Motor neuron (in vitro differentiated cells): ENCODE data around the gene SCD5. TPM values are rescaled to one million over a fixed set of nuclear protein-coding genes. Genes with fewer than 3 reads are reported as not detected.
"Not testable (repeated sequence)": the region's sequence is repeated elsewhere in the genome, so short reads cannot be mapped to it uniquely, and the experiment has no call there.

Experiments
- ATAC-seq, 8 experiments: fragments of 200-7000 bp; cut with Tn5 transposase; replicated peaks in 6 of 8; 2 replicates each; pipeline ENCODE4 v1.8.0; 2021; ENCODE audit warnings: mild to moderate bottlenecking in 8 of 8, moderate library complexity in 8 of 8
- H3K27ac ChIP-seq, 2 donors: fragments of 250-450 bp; sonication (Bioruptor Pico); 2 replicates each; pipeline ENCODE4 v1.9.0; 2021; ENCODE audit warnings: antibody characterized with exemption in 2 of 2, mild to moderate bottlenecking in 2 of 2, moderate library complexity in 1 of 2
- H3K4me1 ChIP-seq, 2 donors: fragments of 250-450 bp; sonication (Bioruptor Pico); replicated peaks in 1 of 2; 2 replicates each; pipeline ENCODE4 v1.6.1; 2021; ENCODE audit warnings: antibody characterized with exemption in 2 of 2, mild to moderate bottlenecking in 2 of 2, moderate library complexity in 1 of 2
- H3K4me3 ChIP-seq, 5 donors: fragments of 250-450 bp; sonication (Bioruptor Pico); 2 replicates each; pipeline ENCODE4 v1.9.0; 2021; ENCODE audit warnings: antibody characterized with exemption in 5 of 5, mild to moderate bottlenecking in 5 of 5, moderate library complexity in 4 of 5
- WGBS, 10 experiments: fragments of 450-650 bp; shearing (Covaris generic); methylation state at CpG; one replicate each; pipeline ENCODE4 v1.0.0; 2022; 5-methylcytosine and 5-hydroxymethylcytosine counted together
- in situ Hi-C, 9 experiments: fragments of 400-800 bp; cut with MboI; loops; one replicate each; pipeline ENCODE4 v1.15.0; 2021; ENCODE audit warnings: low sequenced_read_pairs in 9 of 9, low pct_unique_long_range_greater_than_20kb in 2 of 9; ENCODE audit not compliant: unreplicated experiment in 9 of 9
- total RNA-seq, 8 experiments: library from RNA; unstranded; fragments of 300-600 nt; gene quantifications; 2 replicates each; pipeline versions ENCODE4 v1.2.3 to v1.2.4, GENCODE V29; 2022

The SCD5 gene
- total RNA-seq: 100 to 1,000 TPM in 1 of 8 experiments, 10 to 100 TPM in 4, 1 to 10 TPM in 3; 1.4 to 127 (median 53.0) TPM

GRCh38 chr4:82798168-82799005 is at the start of gene SCD5:
TSS of gene SCD5 (minus strand) at chr4:82798796. CDS start at chr4:82798537, 259 bp downstream.
- in situ Hi-C loops: no loop called here
- peaks cover 18 to 25% of the 10 kb centered on the region in 2 donors for H3K4me1 ChIP-seq
- H3K4me3 ChIP-seq: peak within 1 kb of the TSS; percentile 67 to 93 (median 86)
- ATAC-seq: peak; percentile 79 to 89 (median 86)
- WGBS, 10 experiments: 0% methylated on average over 11 of the region's 94 CpGs; no CpG with 5 or more reads in 9 of the 10 experiments
- peak within 1 kb of the TSS in 1 of 2 donors; percentile 18 for H3K27ac ChIP-seq

- in situ Hi-C loops: no loop called here
- H3K4me1 ChIP-seq: no peaks in the 10 kb centered on the region
- no peak overlapping the region for H3K4me3 ChIP-seq
- no peak overlapping the region for H3K27ac ChIP-seq
- peak in 3 of 8 experiments; percentile 13 to 38 (median 23) for ATAC-seq
Observed at GRCh38 chr4:82842593-82842992, 44.0 kb upstream of the SCD5 start.

DNA sequence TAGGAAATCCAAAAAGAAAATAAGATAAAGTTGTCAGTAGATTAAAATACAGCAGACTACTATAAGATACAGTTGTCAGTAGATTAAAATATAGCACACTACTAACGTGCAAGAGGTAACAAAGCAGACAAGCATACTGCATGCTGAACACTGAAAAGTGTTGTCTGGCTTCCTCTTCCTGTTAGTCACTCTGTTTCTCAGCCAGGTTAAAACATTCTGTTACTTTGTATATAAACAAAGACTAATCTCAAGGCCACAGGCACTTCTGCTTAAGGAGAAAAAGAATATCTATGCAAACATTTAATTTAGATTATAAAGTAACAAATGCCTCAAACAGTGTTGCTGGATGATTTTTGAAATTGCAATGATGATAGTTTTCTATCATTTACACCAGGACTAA is 41.0 kb upstream of the SCD5 start:
- H3K4me3 ChIP-seq: no peak overlapping the region
- in situ Hi-C loops: no loop called here
- WGBS, 10 experiments: 80 to 100% (median 92%) methylated on average over 1 of the region's 1 CpG; no CpG with 5 or more reads in 4 of the 10 experiments
- no peak overlapping the region for H3K27ac ChIP-seq
- no peaks in the 10 kb centered on the region for H3K4me1 ChIP-seq
- no peak for ATAC-seq

DNA sequence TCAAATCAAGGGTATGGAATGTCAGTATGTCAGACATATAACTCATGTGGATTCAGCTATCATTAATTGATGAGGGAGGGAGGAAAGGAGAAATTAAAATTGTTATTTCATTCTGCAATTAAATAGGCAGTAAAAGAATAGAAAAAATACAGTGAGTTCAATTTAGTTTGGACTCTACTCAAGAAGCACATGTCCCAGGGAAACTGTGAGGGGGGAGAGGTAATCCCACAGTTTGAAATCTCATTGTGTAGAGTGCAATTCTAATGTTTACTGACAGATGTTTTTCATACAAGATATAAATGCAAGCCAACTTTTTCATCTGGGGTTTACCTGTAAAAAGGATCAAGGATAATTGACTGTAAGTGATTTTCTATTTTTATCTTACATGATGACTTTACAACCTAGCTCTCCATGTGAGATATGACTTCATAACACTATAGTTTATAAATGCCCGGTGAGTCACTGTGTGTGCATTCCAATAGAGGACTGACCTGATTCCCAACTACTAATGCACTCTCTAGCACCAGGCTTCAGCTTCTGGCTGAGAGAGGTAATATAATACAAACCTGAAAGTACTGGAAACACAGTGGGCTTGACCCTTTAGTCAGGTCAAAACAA is 35.2 kb upstream of the SCD5 start:
- Histone ChIP-seq H3K27ac (no peak overlapping the region), H3K4me1 (no peaks in the 10 kb centered on the region), H3K4me3 (no peak overlapping the region)
- WGBS, 10 experiments: 0 to 100% (median 57%) methylated on average over 1 of the region's 1 CpG; no CpG with 5 or more reads in 3 of the 10 experiments
- in situ Hi-C loops: no loop called here
- peak; percentile 32 to 94 (median 82) for ATAC-seq

- 13 to 100% (median 97%) methylated on average over 1 to 2 of the region's 4 CpGs; no CpG with 5 or more reads in 6 of the 10 experiments for WGBS, 10 experiments
- H3K27ac ChIP-seq, H3K4me1 ChIP-seq, in situ Hi-C loops, ATAC-seq, H3K4me3 ChIP-seq: not testable (repeated sequence)
Observed at GRCh38 chr4:82833060-82833459, 34.5 kb upstream of the SCD5 start.

DNA sequence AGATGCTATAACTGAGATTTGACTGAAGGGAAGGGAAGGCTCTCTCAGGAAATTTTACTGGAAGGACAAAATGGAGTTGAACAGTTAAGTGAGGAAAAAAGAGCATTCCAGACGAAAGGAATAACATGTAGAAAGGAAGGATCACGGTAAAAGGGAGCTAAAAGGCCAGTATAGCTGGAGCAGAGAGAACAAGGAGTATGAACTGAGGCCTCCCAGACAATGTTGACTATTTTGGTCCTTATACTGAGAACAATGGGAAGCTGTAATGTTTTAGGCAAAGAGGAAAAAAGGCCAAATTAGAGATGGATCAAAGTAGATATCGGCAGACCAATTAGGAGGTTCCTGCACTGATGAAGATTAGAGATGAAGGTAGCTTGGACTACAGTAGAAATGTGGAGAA is 26.8 kb upstream of the SCD5 start:
- in situ Hi-C loops: no loop called here
- Histone ChIP-seq H3K4me1 (no peaks in the 10 kb centered on the region), H3K27ac (no peak overlapping the region), H3K4me3 (no peak overlapping the region)
- WGBS, 10 experiments: 70 to 100% (median 96%) methylated on average over 1 to 3 of the region's 3 CpGs
- ATAC-seq: no peak

- no peaks in the 10 kb centered on the region for H3K4me1 ChIP-seq
- WGBS, 10 experiments: 50 to 100% (median 85%) methylated on average over 1 to 4 of the region's 5 CpGs; no CpG with 5 or more reads in 2 of the 10 experiments
- no peak overlapping the region for H3K27ac ChIP-seq
- in situ Hi-C loops: no loop called here
- no peak overlapping the region for H3K4me3 ChIP-seq
- ATAC-seq: peak in 2 of 8 experiments; percentile 28 to 45
Observed at GRCh38 chr4:82823062-82823461, 24.5 kb upstream of the SCD5 start.

GRCh38 chr4:82820689-82821088 is 22.1 kb upstream of the SCD5 start:
- ATAC-seq: no peak
- 8 to 92% (median 62%) methylated on average over 1 to 2 of the region's 2 CpGs; no CpG with 5 or more reads in 2 of the 10 experiments for WGBS, 10 experiments
- Histone ChIP-seq H3K4me1 (no peaks in the 10 kb centered on the region), H3K27ac (no peak overlapping the region), H3K4me3 (no peak overlapping the region)
- in situ Hi-C loops: no loop called here

- H3K4me3 ChIP-seq: no peak overlapping the region
- H3K27ac ChIP-seq: no peak overlapping the region
- WGBS, 10 experiments: 73 to 100% (median 93%) methylated on average over 1 to 2 of the region's 2 CpGs
- H3K4me1 ChIP-seq: no peaks in the 10 kb centered on the region
- in situ Hi-C loops: no loop called here
- no peak for ATAC-seq
Observed at GRCh38 chr4:82818664-82819662, 20.4 kb upstream of the SCD5 start.

- H3K4me1 ChIP-seq, ATAC-seq, H3K4me3 ChIP-seq, in situ Hi-C loops, H3K27ac ChIP-seq: not testable (repeated sequence)
- 92 to 100% (median 100%) methylated on average over 3 to 5 of the region's 6 CpGs; no CpG with 5 or more reads in 3 of the 10 experiments for WGBS, 10 experiments
Observed at GRCh38 chr4:82816874-82817273, 18.3 kb upstream of the SCD5 start.

GRCh38 chr4:82814034-82814433 is 15.4 kb upstream of the SCD5 start:
- in situ Hi-C loops: no loop called here
- no peak for ATAC-seq
- Histone ChIP-seq H3K4me1 (peaks cover 15 to 18% of the 10 kb centered on the region in 2 donors), H3K4me3 (no peak overlapping the region), H3K27ac (no peak overlapping the region)
- 25 to 100% (median 80%) methylated on average over 1 of the region's 1 CpG; no CpG with 5 or more reads in 3 of the 10 experiments for WGBS, 10 experiments

- in situ Hi-C loops: no loop called here
- H3K4me1 ChIP-seq: peaks cover 15 to 18% of the 10 kb centered on the region in 2 donors
- H3K4me3 ChIP-seq: no peak overlapping the region
- 0 to 37% (median 8%) methylated on average over 3 to 5 of the region's 6 CpGs; no CpG with 5 or more reads in 3 of the 10 experiments for WGBS, 10 experiments
- H3K27ac ChIP-seq: no peak overlapping the region
- peak in 5 of 8 experiments; percentile 34 to 52 (median 47) for ATAC-seq
Observed at GRCh38 chr4:82811838-82812341, 13.3 kb upstream of the SCD5 start.
